Keratinocyte (primary cell): Measurements from ENCODE around the gene LCOR.

Experiments
- CTCF ChIP-seq, 3 experiments: IDR thresholded peaks in 1 of 3; conservative IDR thresholded peaks in 1 of 3; optimal IDR thresholded peaks in 1 of 3; 2 replicates in 2 of 3; 3 replicates in 1 of 3; pipeline versions ENCODE3 to v1.5.1; 2011; ENCODE audit warnings: low read length in 3 of 3, mild to moderate bottlenecking in 3 of 3, moderate library complexity in 2 of 3, control low read depth in 1 of 3, inconsistent platforms in 1 of 3; ENCODE audit not compliant: insufficient read depth in 2 of 3; ENCODE audit errors: extremely low read depth in 1 of 3
- EZH2 ChIP-seq: IDR thresholded peaks from one replicate; pipeline ENCODE4 v1.6.1; 2012; ENCODE audit warnings: inconsistent platforms, mild to moderate bottlenecking, low read length, moderate library complexity

- TF ChIP-seq CTCF (optimal IDR thresholded peaks at IDR 0.05 in 1 of 3, IDR thresholded peaks at IDR 0.05 in 1 of 3, conservative IDR thresholded peaks at IDR 0.05 in 1 of 3; ENCODE audit: extremely low read depth in 1 of 3, insufficient read depth in 2 of 3, low read length in 3 of 3) (no peak), EZH2 (no peak)
Measured at GRCh38 chr10:97018251-97019212, 186.4 kb downstream of the LCOR start.
